Stimulated activated CD8-positive, alpha-beta memory T cell treated with anti-CD3 and anti-CD28 coated beads, Interleukin-15, amount 100 ng/mL, for 1 hour (primary cell): ENCODE data around the gene RCVRN.

Experiments
- DNase-seq: peaks from one replicate; pipeline ENCODE4 v3.0.0-alpha.2; 2020; ENCODE audit warnings: low read depth

Gene RCVRN

GRCh38 chr17:9850151-9850550 lies 54.9 kb downstream of the RCVRN start:
- DNase-seq = no peak
